DMS114 treated with DMSO at 0.1 percent for 48 hours (cell line): Measurements from ENCODE around the gene NEURL4.
A peak's percentile ranks its signal among the peaks of the same experiment; 100 is the strongest.
"Not testable (repeated sequence)": the region's sequence is repeated elsewhere in the genome, so short reads cannot be mapped to it uniquely, and the experiment has no call there.

Experiments used
- DNase-seq: peaks from one replicate; lab custom pipeline; 2025; ENCODE audit not compliant: unreplicated experiment; lab: John Stamatoyannopoulos, UW

The NEURL4 gene

GRCh38 chr17:7347630-7348477, 18.7 kb upstream of the NEURL4 start:
- no peak for DNase-seq

- DNase-seq: no peak
Measured at GRCh38 chr17:7346761-7347614, 17.9 kb upstream of the NEURL4 start.

- no peak for DNase-seq
Measured at GRCh38 chr17:7343250-7343649, 14.1 kb upstream of the NEURL4 start.

- no peak for DNase-seq
Measured at GRCh38 chr17:7341842-7342241, 12.7 kb upstream of the NEURL4 start.

- no peak for DNase-seq
Measured at GRCh38 chr17:7340179-7340578, 11.0 kb upstream of the NEURL4 start.

- not testable (repeated sequence) for DNase-seq
Measured at GRCh38 chr17:7337600-7337999, 8.5 kb upstream of the NEURL4 start.

GRCh38 chr17:7336240-7337175, 7.4 kb upstream of the NEURL4 start, which contains the start of gene ACAP1:
ACAP1 (plus strand) TSS chr17:7336529; CDS start chr17:7336735, 206 bp downstream.
- no peak for DNase-seq

- DNase-seq: not testable (repeated sequence)
Measured at GRCh38 chr17:7335765-7336164, 6.6 kb upstream of the NEURL4 start.

GRCh38 chr17:7334938-7335538, 5.9 kb upstream of the NEURL4 start:
- DNase-seq: no peak

GRCh38 chr17:7332600-7333069, 3.5 kb upstream of the NEURL4 start:
- DNase-seq: not testable (repeated sequence)

- DNase-seq: no peak
Measured at GRCh38 chr17:7332111-7332510, 3.0 kb upstream of the NEURL4 start.

GRCh38 chr17:7330638-7331015, 1.5 kb upstream of the NEURL4 start:
- DNase-seq: no peak

GRCh38 chr17:7329997-7330637, 982 bp upstream of the NEURL4 start:
- DNase-seq: peak; percentile 70

- peak; percentile 95 for DNase-seq
Measured at GRCh38 chr17:7329374-7329996, 350 bp upstream of the NEURL4 start.

- no peak for DNase-seq
Measured at GRCh38 chr17:7328009-7328408, 1.1 kb downstream of the NEURL4 start.

- no peak for DNase-seq
Measured at GRCh38 chr17:7327501-7327900, 1.6 kb downstream of the NEURL4 start.

GRCh38 chr17:7327056-7327455, 2.1 kb downstream of the NEURL4 start:
- no peak for DNase-seq

GRCh38 chr17:7326186-7326585, 2.9 kb downstream of the NEURL4 start:
- no peak for DNase-seq

- DNase-seq: no peak
Measured at GRCh38 chr17:7325031-7325528, 4.1 kb downstream of the NEURL4 start.
